ENCODE results near the gene CACNG7. TPM values are rescaled to one million over a fixed set of nuclear protein-coding genes. Genes with fewer than 3 reads are reported as not detected.

Gene CACNG7
- total RNA-seq, 2 experiments from 2014 or later, result not detected

DNA sequence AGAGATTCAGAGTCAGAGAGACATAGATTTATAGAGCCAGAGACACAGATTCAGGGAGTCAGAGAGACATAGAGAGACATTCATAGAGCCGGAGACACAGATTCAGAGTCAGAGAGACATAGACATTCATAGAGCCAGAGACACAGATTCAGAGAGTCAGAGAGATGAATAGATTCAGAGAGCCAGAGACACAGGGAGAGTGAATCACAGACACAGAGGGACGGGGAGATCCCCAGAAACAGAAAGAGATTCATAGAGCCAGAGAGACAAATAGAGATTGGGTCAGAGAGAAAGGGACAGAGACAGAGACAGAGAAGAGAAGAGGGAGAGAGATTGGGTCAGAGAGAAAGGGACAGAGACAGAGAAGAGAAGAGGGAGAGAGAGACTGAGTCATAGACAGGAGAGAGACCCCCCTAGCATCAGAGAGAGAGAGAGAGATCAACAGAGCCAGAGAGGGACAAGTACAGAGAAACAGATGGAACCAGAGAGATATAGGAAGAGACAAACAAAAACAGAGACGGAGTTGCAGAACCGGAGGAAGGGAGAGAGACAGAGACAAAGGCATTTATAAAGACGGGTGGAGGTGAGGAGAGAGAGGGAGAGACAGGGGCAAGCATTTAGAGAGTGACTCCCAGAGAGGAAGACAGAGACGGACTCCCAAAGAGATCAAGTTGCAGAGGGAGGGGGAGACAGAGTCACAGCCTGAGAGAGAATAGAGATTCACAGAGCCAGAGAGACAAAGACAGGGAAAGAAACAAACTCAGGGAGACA is 28.2 kb upstream of the CACNG7 start:
- ATAC-seq, result no peak
- ChIA-PET POLR2A (interaction anchor here (1.0 kb wide), 1 partner anchor 8 kb away, joined by 3 read pairs; no protein-coding TSS in a partner anchor), CTCF (interaction anchor here (1.1 to 2.3 kb wide), 7 partner anchors 9 to 29 kb away, joined by 3 to 10 read pairs (median 4); partner anchors contain the start of gene MYADM)

GRCh38 chr19:53881482-53882390 is 27.3 kb upstream of the CACNG7 start, which contains the start of gene PRKCG:
Gene PRKCG (plus strand): TSS chr19:53882197. CDS start chr19:53882495, 298 bp downstream.
- H3K27me3 Mint-ChIP-seq (ENCODE audit: low read depth), result peaks cover 25% of the 10 kb centered on the region
- ChIA-PET CTCF (interaction anchor here (1.1 to 2.3 kb wide), 7 partner anchors 10 to 30 kb away, joined by 3 to 10 read pairs (median 4); partner anchors contain the start of gene MYADM), POLR2A (interaction anchor here (0.8 to 1.0 kb wide), 2 partner anchors 9 to 11 kb away, joined by 3 to 4 read pairs; no protein-coding TSS in a partner anchor)
- peaks cover 26% of the 10 kb centered on the region for H3K4me1 Mint-ChIP-seq (ENCODE audit: low read depth)
- peak; percentile 34 for ATAC-seq
- H3K4me3 Mint-ChIP-seq, result no peak within 1 kb of the TSS
- peak; percentile 68 for DNase-seq
- peaks cover 6% of the 10 kb centered on the region for H3K36me3 Mint-ChIP-seq (ENCODE audit: low read depth)
- no peak within 1 kb of the TSS for H3K27ac Mint-ChIP-seq
- H3K9me3 Mint-ChIP-seq (ENCODE audit: insufficient read depth), result no peaks in the 10 kb centered on the region

More for the DNA sequence above, 28.2 kb upstream of the CACNG7 start:
- Mint-ChIP-seq H3K27me3 (ENCODE audit: low read depth) (peaks cover 25% of the 10 kb centered on the region), H3K4me1 (ENCODE audit: low read depth) (peaks cover 33% of the 10 kb centered on the region), H3K36me3 (ENCODE audit: low read depth) (peaks cover 13% of the 10 kb centered on the region), H3K4me3 (no peak overlapping the region), H3K27ac (no peak overlapping the region), H3K9me3 (ENCODE audit: insufficient read depth) (no peaks in the 10 kb centered on the region)
- no peak for DNase-seq

DNA sequence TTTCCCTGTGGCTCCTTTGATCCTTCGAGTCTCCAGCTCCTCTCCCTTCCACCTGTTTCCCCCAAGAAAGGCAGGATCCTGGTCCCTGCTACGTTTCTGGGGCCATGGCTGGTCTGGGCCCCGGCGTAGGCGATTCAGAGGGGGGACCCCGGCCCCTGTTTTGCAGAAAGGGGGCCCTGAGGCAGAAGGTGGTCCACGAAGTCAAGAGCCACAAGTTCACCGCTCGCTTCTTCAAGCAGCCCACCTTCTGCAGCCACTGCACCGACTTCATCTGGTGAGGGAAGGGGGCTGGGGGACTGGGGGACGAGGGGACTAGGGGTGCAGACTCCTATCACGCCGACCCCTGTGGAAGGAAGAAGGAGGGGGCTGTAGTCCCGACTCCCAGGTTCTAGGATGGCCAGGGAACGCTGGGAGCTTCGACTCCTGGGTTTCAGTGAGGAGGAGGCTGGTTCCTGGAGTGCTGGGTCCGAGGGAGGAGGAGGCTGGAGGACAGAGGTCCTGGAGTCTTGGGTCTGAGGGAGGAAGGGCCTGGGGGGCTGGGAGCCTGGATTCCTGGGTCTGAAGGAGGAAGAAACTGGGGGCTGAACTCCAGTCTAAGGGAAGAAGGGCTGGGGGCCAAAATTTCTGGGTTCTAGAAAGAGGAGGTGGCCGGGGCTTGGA is 26.6 kb upstream of the CACNG7 start:
- no peak overlapping the region for H3K4me3 Mint-ChIP-seq
- no peak overlapping the region for H3K27ac Mint-ChIP-seq
- peaks cover 25% of the 10 kb centered on the region for H3K27me3 Mint-ChIP-seq (ENCODE audit: low read depth)
- H3K36me3 Mint-ChIP-seq (ENCODE audit: low read depth), result no peaks in the 10 kb centered on the region
- POLR2A ChIA-PET, result interaction anchor here (0.7 to 0.8 kb wide), 2 partner anchors 12 to 14 kb away, joined by 3 to 4 read pairs; no protein-coding TSS in a partner anchor
- no peaks in the 10 kb centered on the region for H3K9me3 Mint-ChIP-seq (ENCODE audit: insufficient read depth)
- CTCF ChIA-PET, result interaction anchor here (1.3 to 2.3 kb wide), 6 partner anchors 12 to 30 kb away, joined by 3 to 10 read pairs (median 4); partner anchors contain the start of gene MYADM
- H3K4me1 Mint-ChIP-seq (ENCODE audit: low read depth), result peaks cover 18% of the 10 kb centered on the region
- ATAC-seq (no peak), DNase-seq (no peak)

- ChIA-PET POLR2A (interaction anchor here (0.7 to 0.8 kb wide), 2 partner anchors 8 to 14 kb away, joined by 3 to 4 read pairs; no protein-coding TSS in a partner anchor), CTCF (interaction anchor here (2.3 kb wide), 1 partner anchor 13 kb away, joined by 4 read pairs; no protein-coding TSS in a partner anchor)
- H3K36me3 Mint-ChIP-seq (ENCODE audit: low read depth), result no peaks in the 10 kb centered on the region
- H3K4me1 Mint-ChIP-seq (ENCODE audit: low read depth), result peaks cover 15% of the 10 kb centered on the region
- no peak for ATAC-seq
- no peak overlapping the region for H3K27ac Mint-ChIP-seq
- no peaks in the 10 kb centered on the region for H3K9me3 Mint-ChIP-seq (ENCODE audit: insufficient read depth)
- peaks cover 25% of the 10 kb centered on the region for H3K27me3 Mint-ChIP-seq (ENCODE audit: low read depth)
- DNase-seq, result no peak
- H3K4me3 Mint-ChIP-seq, result no peak overlapping the region
Observed at GRCh38 chr19:53883231-53883661, 25.8 kb upstream of the CACNG7 start.

- Mint-ChIP-seq H3K4me3 (no peak overlapping the region), H3K4me1 (ENCODE audit: low read depth) (peaks cover 12% of the 10 kb centered on the region), H3K36me3 (ENCODE audit: low read depth) (no peaks in the 10 kb centered on the region), H3K27me3 (ENCODE audit: low read depth) (peaks cover 25% of the 10 kb centered on the region), H3K9me3 (ENCODE audit: insufficient read depth) (no peaks in the 10 kb centered on the region), H3K27ac (no peak overlapping the region)
- DNase-seq (no peak), ATAC-seq (no peak)
- CTCF ChIA-PET, result no interaction called here
- POLR2A ChIA-PET, result interaction anchor here (0.8 kb wide), 1 partner anchor 9 kb away, joined by 4 read pairs; no protein-coding TSS in a partner anchor
Observed at GRCh38 chr19:53883741-53884140, 25.3 kb upstream of the CACNG7 start.

GRCh38 chr19:53884256-53884655 is 24.8 kb upstream of the CACNG7 start:
- ChIA-PET CTCF (interaction anchor here (1.0 kb wide), 1 partner anchor 9 kb away, joined by 3 read pairs; no protein-coding TSS in a partner anchor), POLR2A (interaction anchor here (1.6 kb wide), 1 partner anchor 18 kb away, joined by 6 read pairs; no protein-coding TSS in a partner anchor)
- Mint-ChIP-seq H3K36me3 (ENCODE audit: low read depth) (no peaks in the 10 kb centered on the region), H3K9me3 (ENCODE audit: insufficient read depth) (no peaks in the 10 kb centered on the region), H3K4me1 (ENCODE audit: low read depth) (peaks cover 8% of the 10 kb centered on the region), H3K27me3 (ENCODE audit: low read depth) (peaks cover 25% of the 10 kb centered on the region), H3K4me3 (no peak overlapping the region), H3K27ac (no peak overlapping the region)
- no peak for ATAC-seq
- DNase-seq, result no peak

DNA sequence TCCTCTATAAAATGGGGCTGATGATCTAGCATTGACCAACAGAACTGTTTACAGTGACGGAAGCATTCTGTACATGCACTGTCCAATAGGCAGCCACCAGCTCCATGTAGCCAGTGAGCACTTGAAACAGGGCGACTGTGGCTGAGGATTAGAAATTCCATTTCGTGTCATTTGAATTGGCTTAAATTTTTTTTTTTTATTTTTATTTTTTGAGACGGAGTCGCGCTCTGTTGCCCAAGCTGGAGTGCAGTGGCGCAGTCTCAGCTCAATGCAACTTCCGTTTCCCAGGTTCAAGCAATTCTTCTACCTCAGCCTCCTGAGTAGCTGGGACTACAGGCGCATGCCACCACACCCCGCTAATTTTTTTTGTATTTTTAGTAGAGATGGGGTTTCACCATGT is 24.0 kb upstream of the CACNG7 start:
- ChIA-PET POLR2A (interaction anchor here (1.6 kb wide), 1 partner anchor 18 kb away, joined by 6 read pairs; no protein-coding TSS in a partner anchor), CTCF (interaction anchor here (1.0 kb wide), 1 partner anchor 10 kb away, joined by 3 read pairs; no protein-coding TSS in a partner anchor)
- Mint-ChIP-seq H3K27me3 (ENCODE audit: low read depth) (peaks cover 25% of the 10 kb centered on the region), H3K4me3 (no peak overlapping the region), H3K27ac (no peak overlapping the region), H3K9me3 (ENCODE audit: insufficient read depth) (no peaks in the 10 kb centered on the region), H3K36me3 (ENCODE audit: low read depth) (no peaks in the 10 kb centered on the region), H3K4me1 (ENCODE audit: low read depth) (peaks cover 11% of the 10 kb centered on the region)
- DNase-seq (no peak), ATAC-seq (no peak)

GRCh38 chr19:53892301-53892980 is 16.6 kb upstream of the CACNG7 start:
- Mint-ChIP-seq H3K27me3 (ENCODE audit: low read depth) (peaks cover 3% of the 10 kb centered on the region), H3K4me3 (no peak overlapping the region), H3K36me3 (ENCODE audit: low read depth) (no peaks in the 10 kb centered on the region), H3K4me1 (ENCODE audit: low read depth) (peaks cover 4% of the 10 kb centered on the region), H3K9me3 (ENCODE audit: insufficient read depth) (no peaks in the 10 kb centered on the region), H3K27ac (no peak overlapping the region)
- DNase-seq (no peak), ATAC-seq (no peak)
- CTCF ChIA-PET, result no interaction called here
- POLR2A ChIA-PET, result interaction anchor here (0.6 kb wide), 1 partner anchor 21 kb away, joined by 3 read pairs; no protein-coding TSS in a partner anchor

DNA sequence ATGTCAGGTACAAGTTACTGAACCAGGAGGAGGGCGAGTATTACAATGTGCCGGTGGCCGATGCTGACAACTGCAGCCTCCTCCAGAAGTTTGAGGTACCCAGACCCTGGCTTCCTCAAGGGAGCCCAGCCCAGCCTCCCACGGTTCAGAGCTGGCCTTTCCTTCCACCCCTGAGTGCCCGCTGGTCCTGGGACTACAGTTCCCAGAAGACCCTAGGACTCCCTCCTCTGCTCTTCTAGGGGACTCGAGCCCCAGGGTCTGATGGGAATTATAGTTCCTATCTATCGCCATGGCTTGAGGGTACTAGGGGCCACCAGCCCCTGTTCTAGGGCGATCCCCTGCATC is 16.1 kb upstream of the CACNG7 start:
- DNase-seq, result no peak
- POLR2A ChIA-PET, result no interaction called here
- Mint-ChIP-seq H3K27ac (no peak overlapping the region), H3K4me1 (ENCODE audit: low read depth) (peaks cover 4% of the 10 kb centered on the region), H3K9me3 (ENCODE audit: insufficient read depth) (no peaks in the 10 kb centered on the region), H3K4me3 (no peak overlapping the region), H3K27me3 (ENCODE audit: low read depth) (peaks cover 3% of the 10 kb centered on the region), H3K36me3 (ENCODE audit: low read depth) (no peaks in the 10 kb centered on the region)
- CTCF ChIA-PET, result no interaction called here
- no peak for ATAC-seq

GRCh38 chr19:53894707-53895106 is 14.4 kb upstream of the CACNG7 start:
- peaks cover 4% of the 10 kb centered on the region for H3K4me1 Mint-ChIP-seq (ENCODE audit: low read depth)
- DNase-seq (no peak), ATAC-seq (no peak)
- H3K36me3 Mint-ChIP-seq (ENCODE audit: low read depth), result no peaks in the 10 kb centered on the region
- H3K27me3 Mint-ChIP-seq (ENCODE audit: low read depth), result peaks cover 8% of the 10 kb centered on the region
- POLR2A ChIA-PET, result no interaction called here
- no peaks in the 10 kb centered on the region for H3K9me3 Mint-ChIP-seq (ENCODE audit: insufficient read depth)
- CTCF ChIA-PET, result no interaction called here
- no peak overlapping the region for H3K4me3 Mint-ChIP-seq
- H3K27ac Mint-ChIP-seq, result no peak overlapping the region

All from activated CD8-positive, alpha-beta T cell treated with anti-CD3 and anti-CD28 coated beads, Interleukin-2, amount 10 ng/mL, durations not matched to agents 7 days and 5 days (primary cell).